Measurements from ENCODE around the gene CEP85L.

CEP85L gene

DNA sequence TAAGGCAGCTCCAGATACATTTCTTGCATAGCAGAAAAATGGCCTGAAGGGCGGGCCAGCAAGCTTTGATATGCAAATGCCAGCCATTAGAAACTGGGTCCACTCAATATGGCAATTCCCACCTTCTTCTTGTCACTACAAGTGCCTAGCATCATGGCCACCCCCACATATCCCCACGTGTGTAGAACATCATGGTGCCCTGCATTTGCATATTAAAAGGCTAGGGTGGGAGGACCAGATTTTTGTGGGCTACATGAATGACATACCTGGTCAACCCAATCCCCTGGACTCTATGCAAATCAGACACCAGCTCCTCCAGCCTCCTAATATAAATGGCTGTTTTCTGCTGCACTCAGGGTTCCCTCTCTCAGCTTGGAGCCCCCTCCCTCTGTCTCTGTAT is 71.6 kb downstream of the CEP85L start:
- H3K4me1 ChIP-seq (ENCODE audit: low read depth, poor library complexity, severe bottlenecking), result no peaks in the 10 kb centered on the region
- no peaks in the 10 kb centered on the region for H4K20me1 ChIP-seq (ENCODE audit: insufficient read depth)
- no peaks in the 10 kb centered on the region for H3K27me3 ChIP-seq (ENCODE audit: insufficient read depth, low read depth)
- H3K27ac ChIP-seq, result no peak overlapping the region
- no peak overlapping the region for H2AFZ ChIP-seq (ENCODE audit: low read depth)
- H3K4me3 ChIP-seq (IDR thresholded peaks at IDR 0.05; ENCODE audit: insufficient read depth, low read depth, low read length), result no peak overlapping the region
- H3K9ac ChIP-seq, result no peak overlapping the region
- no peaks in the 10 kb centered on the region for H3K36me3 ChIP-seq (ENCODE audit: insufficient read depth)
- TF ChIP-seq CTCF (conservative IDR thresholded peaks at IDR 0.05; ENCODE audit: low read depth, low read length), result no peak
- H3K4me2 ChIP-seq, result no peak overlapping the region
- no peaks in the 10 kb centered on the region for H3K79me2 ChIP-seq (ENCODE audit: insufficient read depth, low read depth)

GRCh38 chr6:118578617-118579016 is 72.8 kb downstream of the CEP85L start:
- H3K9ac ChIP-seq, result no peak overlapping the region
- no peak overlapping the region for H2AFZ ChIP-seq (ENCODE audit: low read depth)
- no peaks in the 10 kb centered on the region for H3K36me3 ChIP-seq (ENCODE audit: insufficient read depth)
- no peaks in the 10 kb centered on the region for H3K4me1 ChIP-seq (ENCODE audit: low read depth, poor library complexity, severe bottlenecking)
- H3K79me2 ChIP-seq (ENCODE audit: insufficient read depth, low read depth), result no peaks in the 10 kb centered on the region
- H3K4me3 ChIP-seq (IDR thresholded peaks at IDR 0.05; ENCODE audit: insufficient read depth, low read depth, low read length), result no peak overlapping the region
- H3K27me3 ChIP-seq (ENCODE audit: insufficient read depth, low read depth), result no peaks in the 10 kb centered on the region
- no peak for TF ChIP-seq CTCF (conservative IDR thresholded peaks at IDR 0.05; ENCODE audit: low read depth, low read length)
- no peak overlapping the region for H3K27ac ChIP-seq
- H4K20me1 ChIP-seq (ENCODE audit: insufficient read depth), result no peaks in the 10 kb centered on the region
- H3K4me2 ChIP-seq, result no peak overlapping the region

GRCh38 chr6:118577972-118578371 is 73.4 kb downstream of the CEP85L start:
- Histone ChIP-seq H3K4me1 (ENCODE audit: low read depth, poor library complexity, severe bottlenecking) (no peaks in the 10 kb centered on the region), H3K4me2 (no peak overlapping the region), H3K36me3 (ENCODE audit: insufficient read depth) (no peaks in the 10 kb centered on the region), H3K27me3 (ENCODE audit: insufficient read depth, low read depth) (no peaks in the 10 kb centered on the region), H3K27ac (no peak overlapping the region), H2AFZ (ENCODE audit: low read depth) (no peak overlapping the region), H4K20me1 (ENCODE audit: insufficient read depth) (no peaks in the 10 kb centered on the region), H3K9ac (no peak overlapping the region), H3K79me2 (ENCODE audit: insufficient read depth, low read depth) (no peaks in the 10 kb centered on the region), H3K4me3 (IDR thresholded peaks at IDR 0.05; ENCODE audit: insufficient read depth, low read depth, low read length) (no peak overlapping the region)
- TF ChIP-seq CTCF (conservative IDR thresholded peaks at IDR 0.05; ENCODE audit: low read depth, low read length), result no peak

DNA sequence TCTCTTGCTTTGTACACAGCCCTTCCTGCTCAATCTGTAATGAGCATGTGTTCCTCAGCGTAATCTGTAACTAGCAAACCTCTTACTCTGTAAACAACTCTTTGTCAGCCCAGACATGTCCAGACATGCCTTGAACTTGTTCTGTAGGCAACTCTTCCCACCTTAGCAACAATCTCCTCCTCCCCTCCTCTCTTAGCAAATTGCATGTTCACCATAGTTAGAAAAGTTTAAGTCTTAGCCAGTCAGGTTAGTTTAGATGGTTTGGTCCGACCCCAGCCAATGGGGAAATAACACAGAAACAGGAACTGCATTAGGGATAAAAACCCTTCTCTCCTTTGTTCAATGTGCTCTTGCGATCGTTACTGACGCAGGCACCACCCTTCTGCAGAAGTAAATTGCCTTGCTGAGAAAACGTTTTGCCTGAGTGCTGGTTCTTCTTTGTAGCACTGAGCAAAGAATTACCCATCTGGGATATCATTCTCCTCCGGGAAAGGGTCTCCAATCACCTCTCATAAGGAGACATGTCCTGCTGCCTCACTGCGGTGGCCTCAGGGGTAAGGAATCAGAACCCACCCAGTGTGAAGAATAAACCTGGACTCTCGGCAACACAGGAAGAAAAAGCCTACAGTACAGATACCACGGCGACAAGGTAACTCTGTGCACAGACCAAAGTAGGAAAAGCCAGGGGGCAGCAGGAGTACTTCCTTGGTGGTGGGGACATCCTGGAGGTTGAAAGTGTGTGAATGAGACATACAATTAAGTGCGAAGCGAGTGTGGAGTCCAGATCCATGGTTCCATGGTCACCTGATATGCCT is 77.1 kb downstream of the CEP85L start:
- H3K79me2 ChIP-seq (ENCODE audit: insufficient read depth, low read depth), result no peaks in the 10 kb centered on the region
- H3K4me2 ChIP-seq, result no peak overlapping the region
- H3K27me3 ChIP-seq (ENCODE audit: insufficient read depth, low read depth), result no peaks in the 10 kb centered on the region
- H3K27ac ChIP-seq, result no peak overlapping the region
- no peaks in the 10 kb centered on the region for H4K20me1 ChIP-seq (ENCODE audit: insufficient read depth)
- no peaks in the 10 kb centered on the region for H3K36me3 ChIP-seq (ENCODE audit: insufficient read depth)
- H3K9ac ChIP-seq, result no peak overlapping the region
- H3K4me1 ChIP-seq (ENCODE audit: low read depth, poor library complexity, severe bottlenecking), result no peaks in the 10 kb centered on the region
- no peak overlapping the region for H2AFZ ChIP-seq (ENCODE audit: low read depth)
- no peak overlapping the region for H3K4me3 ChIP-seq (IDR thresholded peaks at IDR 0.05; ENCODE audit: insufficient read depth, low read depth, low read length)
- no peak for TF ChIP-seq CTCF (conservative IDR thresholded peaks at IDR 0.05; ENCODE audit: low read depth, low read length)

Data from KMS-11 (cell line).